GM18907 (cell line): Measurements from ENCODE around the gene AUH.
"Not testable (repeated sequence)": the region's sequence is repeated elsewhere in the genome, so short reads cannot be mapped to it uniquely, and the experiment has no call there.

Experiments
- ATAC-seq: cut with Tn5 transposase; IDR thresholded peaks from one replicate; pipeline ENCODE4 v1.9.1; 2021; ENCODE audit warnings: mild to moderate bottlenecking, moderate library complexity; ENCODE audit not compliant: unreplicated experiment

The AUH gene

DNA sequence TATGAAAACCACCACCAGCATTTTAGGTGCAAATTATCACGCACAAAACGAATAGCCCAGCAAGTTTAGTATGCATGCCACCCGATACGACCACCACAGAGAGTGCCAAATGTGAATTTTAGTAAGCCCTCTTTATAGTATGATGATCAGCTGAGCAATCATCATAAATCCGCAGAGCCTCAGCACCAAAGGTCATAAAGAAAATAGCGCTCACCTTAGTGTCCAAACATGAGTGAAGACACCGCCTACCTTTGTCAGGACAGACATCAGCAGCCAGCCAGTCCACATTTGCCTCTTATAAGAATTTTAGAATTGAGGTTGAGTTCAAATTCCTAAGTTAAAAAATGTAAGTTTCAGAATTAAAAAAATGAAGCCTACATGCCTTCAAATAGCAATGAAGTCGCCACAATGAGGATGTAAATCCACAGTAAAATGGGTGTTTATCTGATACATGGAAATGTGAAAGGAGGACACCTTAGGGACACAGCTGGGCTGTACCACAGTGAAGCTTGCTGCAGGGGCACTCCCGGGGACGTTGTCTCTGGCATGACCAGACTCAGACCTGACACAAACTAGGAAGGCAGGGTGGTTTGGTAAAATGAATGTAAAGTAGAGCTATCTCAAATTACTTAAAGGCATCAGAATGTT lies 149.0 kb downstream of the AUH start:
- ATAC-seq: no peak

DNA sequence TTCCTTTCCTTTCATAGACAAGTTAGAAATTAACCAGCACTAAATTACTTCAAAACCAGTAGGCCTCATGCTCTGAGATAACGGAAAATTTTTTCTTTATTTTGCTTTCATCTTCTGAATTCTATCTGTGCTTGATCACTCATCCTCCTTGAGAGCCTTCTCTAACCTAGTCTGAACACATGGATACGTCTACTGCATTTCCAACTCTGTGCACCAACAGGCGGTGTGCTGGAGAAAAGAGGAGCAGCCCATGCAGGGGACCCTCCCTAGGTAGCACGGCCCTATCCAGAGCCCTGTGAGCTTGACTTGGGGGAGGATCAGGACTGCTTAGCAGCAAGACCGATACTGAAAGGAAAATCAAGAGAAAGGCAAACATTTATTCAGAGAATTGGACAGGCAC lies 149.8 kb downstream of the AUH start:
- no peak for ATAC-seq

DNA sequence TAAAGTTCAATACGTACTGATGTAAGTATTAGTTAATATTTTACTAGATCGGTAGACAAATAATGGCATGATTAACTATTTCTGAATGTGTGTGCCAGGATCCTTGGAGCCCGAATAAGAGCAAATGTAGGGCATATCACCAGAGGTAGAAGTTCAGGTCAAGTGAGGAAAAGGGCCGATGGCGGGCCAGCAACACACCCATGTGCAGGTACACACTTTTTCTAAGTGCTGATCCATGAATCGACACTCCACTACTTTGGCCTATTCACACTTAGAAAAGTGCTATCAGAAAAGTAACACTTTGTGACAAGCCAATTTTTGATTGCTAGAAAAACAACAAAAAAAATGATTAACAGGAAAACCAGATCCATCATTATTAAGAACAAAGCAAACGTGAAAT lies 150.3 kb downstream of the AUH start:
- ATAC-seq: no peak

DNA sequence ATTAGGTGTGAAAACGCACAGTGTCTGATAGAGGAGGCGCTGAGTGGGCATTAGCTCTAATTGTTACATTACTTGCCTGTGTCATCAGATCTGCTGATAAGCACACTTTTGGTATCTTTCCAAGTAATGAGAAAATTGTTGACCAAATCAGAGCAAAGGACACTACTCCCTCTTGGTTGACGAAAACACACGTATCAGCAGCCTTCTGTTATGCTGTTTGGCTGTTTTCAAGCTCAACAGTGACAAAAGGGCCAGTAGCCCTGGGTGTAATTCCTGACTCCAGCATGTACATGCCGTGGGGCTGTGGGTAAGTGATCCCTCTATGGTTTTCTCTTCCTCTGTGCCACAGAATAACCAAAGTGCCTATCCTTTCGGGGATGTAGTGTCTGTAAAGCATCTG lies 151.4 kb downstream of the AUH start:
- no peak for ATAC-seq

DNA sequence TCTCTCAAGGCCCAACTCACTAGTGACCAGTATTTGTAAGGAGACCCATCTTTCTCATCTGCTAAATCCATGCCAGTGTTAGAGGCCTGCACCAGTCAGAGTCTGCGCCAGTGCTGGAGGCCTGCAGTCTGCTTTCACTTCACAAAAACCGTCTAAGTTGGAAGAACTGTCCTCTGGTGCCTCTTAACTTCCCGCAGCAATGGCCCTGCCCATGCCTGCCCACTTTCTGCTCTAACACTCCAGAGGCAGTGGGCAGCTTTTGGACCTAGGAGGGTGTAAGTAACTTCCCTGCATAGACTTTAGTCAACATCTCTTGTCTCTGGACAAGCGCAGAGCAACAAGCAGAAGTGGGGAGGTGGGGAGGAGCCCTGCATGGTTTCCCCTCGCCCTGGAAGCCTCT lies 152.9 kb downstream of the AUH start:
- ATAC-seq: peak; percentile 11

DNA sequence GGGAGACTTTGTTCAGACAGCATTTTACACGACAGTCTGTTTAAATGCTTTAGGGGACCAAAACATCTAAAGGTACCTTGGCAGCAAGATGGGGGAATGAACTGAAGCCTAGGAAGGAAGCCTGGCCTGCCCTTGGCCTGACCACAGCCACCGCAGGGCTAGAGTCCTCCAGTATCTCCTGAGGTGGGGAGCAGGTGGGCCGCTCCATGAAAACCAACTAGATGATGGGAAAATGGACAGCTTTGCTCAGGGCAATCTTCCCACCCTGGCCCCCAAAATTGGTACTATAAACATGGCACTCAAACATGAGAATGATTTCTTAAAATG lies 153.3 kb downstream of the AUH start:
- no peak for ATAC-seq

DNA sequence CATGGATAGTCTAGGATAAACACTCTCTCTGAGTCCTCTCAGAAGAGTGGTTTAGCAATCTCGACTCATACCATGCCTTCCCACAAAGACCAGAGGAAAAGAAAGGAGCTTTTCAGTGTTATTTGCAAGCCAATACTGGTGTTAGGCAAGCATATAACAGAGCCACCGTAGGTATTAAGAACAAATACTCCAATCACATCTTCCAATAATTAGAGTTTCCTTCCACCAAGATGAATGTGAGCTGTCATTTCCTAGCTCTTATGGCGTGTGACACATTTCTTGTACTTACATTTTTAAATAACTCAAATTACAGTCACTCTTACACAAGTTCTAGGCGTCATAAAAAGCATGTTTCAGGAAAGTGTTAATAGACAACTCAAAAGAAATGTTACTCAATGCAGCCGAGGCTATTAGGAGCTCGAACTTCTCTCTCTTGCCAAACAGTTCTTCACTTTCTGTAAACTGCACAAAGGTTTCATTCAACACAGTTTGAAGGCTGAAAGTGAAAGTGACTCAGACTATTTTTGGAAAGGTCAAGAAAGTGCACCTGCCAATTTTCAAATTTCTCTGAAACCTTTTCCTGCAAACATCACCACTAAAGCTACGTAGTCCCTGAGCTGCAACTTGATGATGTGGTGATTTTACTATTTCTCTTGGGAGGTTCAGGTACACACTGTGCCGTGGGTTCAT lies 153.8 kb downstream of the AUH start:
- ATAC-seq: peak; percentile 79

DNA sequence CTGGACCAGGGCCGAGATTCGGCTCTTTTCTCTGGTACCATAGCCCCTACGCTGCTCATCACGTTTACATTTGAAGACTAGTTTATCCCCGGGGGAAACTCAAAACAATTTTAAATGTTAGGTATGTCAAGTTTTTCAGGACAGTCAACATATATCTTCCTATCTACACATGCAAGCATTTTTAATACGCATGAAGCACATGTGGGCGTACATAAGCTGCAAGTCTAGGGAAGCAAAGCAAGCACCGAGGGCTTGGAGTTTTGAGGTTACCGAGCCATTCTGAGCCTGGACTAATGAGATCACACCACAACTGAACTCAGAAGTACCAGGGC lies 154.4 kb downstream of the AUH start:
- no peak for ATAC-seq

DNA sequence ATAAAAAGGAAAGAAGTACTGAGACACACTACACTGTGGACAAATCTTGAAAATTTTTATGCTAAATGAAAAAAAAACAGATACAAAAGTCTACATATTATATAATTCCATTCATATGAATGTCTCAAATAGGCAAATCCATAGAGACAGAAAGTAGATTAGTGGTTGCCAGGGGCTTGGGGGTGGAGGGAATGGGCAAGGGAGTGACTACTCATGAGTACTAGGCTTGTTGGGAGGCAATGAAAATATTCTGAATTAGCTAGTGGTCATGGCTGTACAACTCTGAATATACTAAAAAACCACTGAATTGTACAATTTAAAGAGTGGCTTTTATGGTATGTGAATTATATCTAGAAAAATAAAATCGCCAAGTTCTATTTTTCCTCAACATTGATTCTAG lies 154.9 kb downstream of the AUH start:
- no peak for ATAC-seq

DNA sequence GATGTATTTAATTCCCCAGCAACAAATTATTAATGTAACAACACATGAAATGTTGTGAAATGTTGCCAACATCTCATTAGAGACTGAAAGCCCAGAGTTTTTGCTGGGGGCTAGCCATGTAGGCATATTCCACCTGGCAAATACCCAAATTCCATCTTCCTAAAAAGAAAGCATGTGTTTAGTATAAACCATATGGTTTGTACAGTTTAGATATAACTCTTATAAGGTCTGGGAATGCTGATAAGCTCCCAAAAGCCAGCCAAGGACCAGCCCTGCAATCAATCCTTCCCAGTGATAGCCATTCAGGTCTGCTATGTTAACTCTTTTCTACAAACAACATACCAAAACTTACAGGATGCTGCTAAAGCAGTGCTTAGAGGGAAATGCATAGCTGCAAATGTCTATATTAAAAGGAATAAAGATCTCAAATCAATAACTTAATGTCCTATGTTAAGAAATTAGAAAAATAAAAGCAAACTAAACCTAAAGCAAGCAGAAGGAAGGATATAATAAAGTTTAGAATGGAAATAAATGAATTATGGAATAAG lies 158.9 kb downstream of the AUH start:
- ATAC-seq: no peak

DNA sequence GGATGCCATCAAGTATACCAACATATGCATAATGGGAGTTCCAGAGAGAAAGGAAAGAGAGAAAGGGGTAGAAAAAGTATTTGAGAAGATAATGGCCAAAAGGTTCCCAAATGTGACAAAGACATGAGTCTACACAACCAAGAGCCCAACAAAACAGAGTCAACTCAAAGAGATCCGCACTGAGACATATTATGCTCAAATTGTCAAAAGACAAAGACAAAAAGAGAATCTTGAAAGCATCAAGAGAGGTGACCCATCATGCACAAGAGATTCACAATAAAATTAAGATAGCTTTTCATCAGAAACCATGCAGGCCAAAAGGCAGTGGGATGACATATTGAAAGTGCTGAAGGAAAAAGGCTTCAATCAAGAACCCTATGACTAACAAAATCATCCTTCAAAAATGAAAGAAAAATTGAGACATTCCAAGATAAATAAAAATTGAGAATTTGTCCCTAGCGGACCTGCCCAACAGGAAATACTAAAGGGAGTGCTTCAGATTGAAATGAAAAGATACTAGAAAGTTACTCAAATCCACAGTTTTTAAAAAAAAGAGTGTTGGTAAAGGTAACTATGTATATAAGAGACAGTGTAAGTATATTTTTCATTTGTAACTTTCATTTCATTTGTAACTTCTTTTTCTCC lies 160.9 kb downstream of the AUH start:
- ATAC-seq: no peak

DNA sequence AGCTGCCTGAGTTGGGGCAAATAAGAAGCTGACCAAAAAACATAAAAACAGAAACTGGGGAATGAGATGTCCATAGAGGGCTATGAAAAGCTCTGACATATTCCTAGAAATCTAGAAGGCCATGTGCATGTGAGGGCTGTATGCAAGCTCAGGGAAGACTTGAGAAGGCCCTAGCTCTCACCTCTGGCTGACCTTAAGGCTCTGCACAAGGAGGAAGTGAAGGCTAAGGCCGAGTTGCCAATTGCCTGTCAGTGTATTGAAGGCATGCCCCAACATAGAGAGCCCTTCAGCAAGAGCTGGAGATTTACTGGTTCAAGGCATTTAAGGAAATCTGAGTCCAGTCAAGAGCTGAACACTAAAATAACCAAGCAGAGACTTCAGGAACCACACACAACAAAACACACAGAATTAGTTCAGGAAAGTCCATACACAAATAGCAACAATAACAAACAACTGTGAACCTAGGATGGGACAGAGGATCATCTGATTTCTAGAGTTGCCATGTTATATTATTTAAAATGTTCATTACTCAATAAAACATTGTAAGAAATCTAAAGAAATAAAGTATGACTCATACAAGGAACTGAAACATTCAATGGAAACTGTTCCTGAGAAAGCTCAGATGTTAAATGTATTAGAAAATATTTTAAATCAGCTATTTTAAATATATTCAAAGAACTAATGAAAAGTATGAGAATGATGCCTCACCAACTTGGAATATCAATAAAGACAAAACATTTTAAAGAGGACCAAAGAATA lies 161.8 kb downstream of the AUH start:
- no peak for ATAC-seq

DNA sequence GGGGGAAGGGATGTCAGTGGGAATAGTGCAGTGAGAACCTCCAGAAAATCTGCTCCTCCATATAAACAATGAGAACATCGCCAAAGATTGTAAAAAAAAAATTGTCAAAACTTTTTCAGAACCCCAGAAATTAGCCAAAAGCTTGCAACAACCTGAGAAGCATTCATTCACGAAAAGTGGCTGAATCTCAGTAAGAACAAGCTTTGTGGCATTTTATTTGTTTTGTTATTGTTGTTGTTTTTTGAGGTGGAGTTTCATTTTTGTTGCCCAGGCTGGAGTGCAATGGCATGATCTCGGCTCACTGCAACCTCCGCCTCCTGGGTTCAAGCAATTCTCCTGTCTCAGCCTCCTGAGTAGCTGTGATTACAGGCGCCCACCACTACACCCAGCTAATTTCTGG lies 162.8 kb downstream of the AUH start:
- not testable (repeated sequence) for ATAC-seq

DNA sequence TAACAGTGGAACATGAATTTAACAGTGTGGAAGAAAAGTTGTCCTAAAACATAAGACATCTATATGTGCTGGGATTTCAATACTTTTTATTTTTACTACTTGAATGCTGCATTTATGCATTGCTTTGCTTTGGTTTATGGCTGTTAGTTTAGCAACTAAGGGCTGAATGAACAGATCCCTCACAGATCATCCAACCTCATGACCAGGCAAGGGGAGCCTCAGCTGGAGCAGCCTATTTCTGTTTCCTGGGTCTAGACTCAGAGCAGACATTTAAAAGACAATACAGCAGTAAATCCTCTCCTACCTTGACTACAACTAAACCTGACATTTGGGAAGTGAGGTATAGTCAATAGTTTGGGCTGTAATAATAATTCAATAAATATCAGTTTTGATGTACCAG lies 163.3 kb downstream of the AUH start:
- ATAC-seq: no peak

DNA sequence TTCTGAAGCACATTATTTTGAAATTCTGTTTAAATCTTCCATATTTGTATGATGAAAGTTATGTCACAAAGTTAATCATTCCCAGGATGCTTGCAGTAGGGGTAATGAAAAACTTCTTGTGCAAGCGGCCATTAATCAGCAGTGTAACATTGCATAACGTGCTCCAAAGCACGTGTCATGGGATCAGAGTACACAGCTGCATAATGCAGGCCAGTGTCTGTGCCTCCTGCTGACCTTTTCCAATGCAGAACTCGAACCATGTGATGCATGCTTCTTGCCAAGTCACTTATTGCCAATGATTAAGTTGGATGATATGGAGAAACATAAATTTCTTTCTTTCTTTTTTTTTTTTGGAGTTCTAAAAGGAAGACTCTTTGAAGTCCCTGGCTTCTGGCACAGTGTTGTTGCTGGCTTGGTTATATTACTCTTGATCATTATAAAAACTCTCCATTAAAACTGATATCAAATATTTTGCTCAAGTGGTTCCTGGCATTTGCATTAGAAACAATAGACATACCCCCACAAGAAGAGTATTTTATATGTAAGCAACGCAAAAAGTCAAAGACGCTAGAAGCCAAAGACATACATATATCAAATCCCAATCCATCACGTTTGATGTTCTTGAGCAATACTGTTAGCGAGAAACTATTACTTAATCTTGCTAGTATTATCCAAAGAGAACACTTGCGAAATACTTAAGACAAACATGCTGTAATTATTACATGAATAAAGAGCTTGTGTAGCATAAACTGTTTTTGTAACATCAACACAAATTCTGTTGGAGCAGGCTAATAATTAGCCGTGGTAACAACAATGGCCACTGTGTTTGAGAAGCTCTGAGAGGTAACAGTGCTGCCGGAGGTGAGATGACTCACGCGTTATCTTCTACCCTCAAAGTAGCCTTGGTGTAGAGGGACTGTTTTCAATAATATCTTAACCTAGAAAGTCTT lies 164.2 kb downstream of the AUH start:
- no peak for ATAC-seq

DNA sequence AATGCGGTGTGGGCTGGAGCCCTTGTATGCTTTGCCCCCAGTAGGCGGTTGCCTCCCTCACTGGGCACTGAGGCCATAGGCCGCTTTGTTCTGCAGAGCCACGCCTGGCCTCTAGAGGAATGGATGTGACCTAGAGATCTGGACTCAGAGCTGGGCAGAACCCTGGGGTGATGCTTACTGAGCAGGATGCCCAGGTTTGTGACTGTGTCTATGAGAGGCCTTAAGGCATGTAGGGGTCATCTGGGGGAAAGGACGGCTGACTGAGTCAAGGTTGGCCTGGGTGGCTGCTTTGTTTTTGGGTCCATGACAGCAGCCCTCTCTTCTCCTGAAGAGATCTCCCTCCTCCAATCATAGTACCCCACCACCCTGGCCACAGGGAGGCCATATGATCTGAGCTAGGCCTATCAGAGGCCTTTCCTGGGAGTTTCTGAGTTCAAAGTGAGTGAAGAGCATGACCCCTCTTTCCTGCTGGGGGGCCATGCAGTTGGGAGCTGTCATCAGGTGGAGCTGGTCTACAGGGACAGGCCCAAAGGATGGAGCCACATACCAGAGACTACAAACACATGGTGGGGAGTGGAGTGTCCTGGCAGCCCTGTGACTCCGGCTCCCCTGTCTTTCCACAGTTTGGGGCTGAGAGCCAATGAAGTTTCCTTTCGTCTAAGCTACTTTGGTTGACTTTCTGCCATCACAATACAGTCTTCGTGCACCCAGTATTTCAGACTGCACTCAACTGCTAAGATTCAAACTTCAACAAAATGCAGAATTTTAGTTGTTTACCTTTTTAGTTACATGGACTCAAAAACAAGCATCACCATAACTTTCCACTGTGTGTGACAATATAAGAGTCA lies 165.4 kb downstream of the AUH start:
- ATAC-seq: no peak

DNA sequence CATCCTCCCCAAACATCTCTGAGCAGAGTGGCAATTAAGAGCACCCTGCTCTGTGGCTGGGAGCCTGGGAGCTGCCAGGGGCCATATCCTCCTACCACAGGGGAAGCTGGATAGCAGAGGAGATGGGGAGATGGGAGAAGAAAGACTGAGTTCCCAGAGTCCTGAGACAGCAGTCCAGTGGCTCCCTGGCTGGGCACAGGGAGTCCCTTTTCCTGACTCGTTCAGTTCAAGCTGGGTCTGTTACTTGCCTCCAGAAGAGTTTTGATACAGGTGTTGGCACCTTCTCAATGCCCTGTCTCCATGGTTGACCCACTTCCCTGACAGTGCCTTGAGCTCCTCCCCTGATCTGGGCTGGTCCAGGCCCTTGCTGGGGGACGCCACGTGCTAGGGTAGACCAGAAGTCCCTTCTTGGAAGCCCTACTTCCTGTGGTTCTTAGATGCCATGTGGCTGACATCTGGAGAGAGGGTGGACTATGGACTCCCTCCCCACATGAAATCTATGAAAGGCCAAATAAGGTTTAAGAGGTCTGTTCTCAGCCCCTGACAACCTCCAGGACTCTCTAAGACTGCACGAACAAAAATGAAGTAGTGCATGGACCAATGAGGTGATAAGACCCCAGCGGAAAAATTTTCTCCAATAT lies 166.2 kb downstream of the AUH start:
- ATAC-seq: no peak

DNA sequence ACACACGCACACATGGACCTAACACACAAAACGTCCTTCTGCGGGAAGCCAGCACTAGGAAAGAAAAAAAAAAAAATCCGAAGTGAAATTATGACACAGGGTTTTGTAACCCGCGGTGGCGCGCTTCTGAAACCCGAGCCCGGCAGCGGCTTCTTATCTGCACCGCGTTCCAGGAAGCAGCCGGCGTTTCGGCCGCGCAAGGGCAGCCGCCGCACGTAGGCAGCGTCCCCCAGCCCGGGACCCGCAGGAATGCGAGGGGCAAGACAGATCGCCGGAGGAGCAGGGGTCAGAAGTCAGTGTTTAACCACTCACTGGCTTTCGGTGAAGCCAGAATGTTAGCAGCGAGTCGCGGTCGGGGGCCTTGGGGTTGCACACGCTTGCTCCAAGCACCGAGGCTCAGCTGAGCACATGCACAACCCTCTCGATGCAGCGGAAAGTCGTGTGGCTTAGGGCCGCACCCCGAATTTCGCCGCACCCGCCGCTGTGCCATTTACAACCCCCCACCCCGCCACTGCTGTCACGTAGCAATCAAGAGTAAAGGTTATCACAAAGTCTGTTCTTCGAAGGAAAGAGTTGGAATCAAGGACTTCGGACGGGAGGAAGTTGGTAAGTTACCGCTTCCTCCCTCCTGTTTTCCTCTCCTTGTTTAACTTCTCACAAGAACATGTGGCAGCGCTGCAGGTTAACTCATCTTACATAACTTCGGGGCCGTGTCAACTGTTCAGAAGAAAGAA lies 167.9 kb downstream of the AUH start:
- ATAC-seq: peak; percentile 59
